HG03439 (cell line): Measurements from ENCODE around the gene CEMIP.

Source experiments
- ATAC-seq: cut with Tn5 transposase; IDR thresholded peaks from one replicate; pipeline ENCODE4 v1.9.1; 2021; ENCODE audit warnings: mild to moderate bottlenecking, moderate library complexity; ENCODE audit not compliant: unreplicated experiment

Gene CEMIP

GRCh38 chr15:80878867-80879250 lies 99.7 kb downstream of the CEMIP start:
- no peak for ATAC-seq

GRCh38 chr15:80880086-80880485 lies 100.9 kb downstream of the CEMIP start:
- no peak for ATAC-seq

GRCh38 chr15:80883641-80884040 lies 104.5 kb downstream of the CEMIP start:
- no peak for ATAC-seq

GRCh38 chr15:80885016-80885579 lies 105.9 kb downstream of the CEMIP start:
- no peak for ATAC-seq

GRCh38 chr15:80887148-80887547 lies 108.0 kb downstream of the CEMIP start:
- ATAC-seq: no peak

- no peak for ATAC-seq
Measured at GRCh38 chr15:80888846-80889245, 109.7 kb downstream of the CEMIP start.

- no peak for ATAC-seq
Measured at GRCh38 chr15:80890341-80891005, 111.3 kb downstream of the CEMIP start.

GRCh38 chr15:80891006-80891405 lies 111.8 kb downstream of the CEMIP start:
- no peak for ATAC-seq

GRCh38 chr15:80892414-80892813 lies 113.2 kb downstream of the CEMIP start:
- no peak for ATAC-seq

GRCh38 chr15:80893777-80894176 lies 114.6 kb downstream of the CEMIP start:
- no peak for ATAC-seq

GRCh38 chr15:80895091-80895490 lies 115.9 kb downstream of the CEMIP start:
- ATAC-seq: no peak

- no peak for ATAC-seq
Measured at GRCh38 chr15:80895965-80896364, 116.8 kb downstream of the CEMIP start.

GRCh38 chr15:80898040-80898439 lies 118.9 kb downstream of the CEMIP start:
- ATAC-seq: no peak

GRCh38 chr15:80902298-80902801 lies 123.2 kb downstream of the CEMIP start:
- ATAC-seq: no peak

- no peak for ATAC-seq
Measured at GRCh38 chr15:80904998-80905397, 125.8 kb downstream of the CEMIP start.

GRCh38 chr15:80906159-80906766 lies 127.1 kb downstream of the CEMIP start:
- no peak for ATAC-seq

GRCh38 chr15:80911821-80912220 lies 132.7 kb downstream of the CEMIP start:
- no peak for ATAC-seq

GRCh38 chr15:80912673-80913072 lies 133.5 kb downstream of the CEMIP start:
- ATAC-seq: no peak

GRCh38 chr15:80913541-80913940 lies 134.4 kb downstream of the CEMIP start:
- ATAC-seq: no peak

- ATAC-seq: no peak
Measured at GRCh38 chr15:80915472-80915871, 136.3 kb downstream of the CEMIP start.

GRCh38 chr15:80916056-80916455 lies 136.9 kb downstream of the CEMIP start:
- ATAC-seq: no peak

- no peak for ATAC-seq
Measured at GRCh38 chr15:80918196-80918783, 139.1 kb downstream of the CEMIP start.
